GM21717 (cell line): Measurements from ENCODE around the gene IL12RB2.
"Not testable (repeated sequence)": the region's sequence is repeated elsewhere in the genome, so short reads cannot be mapped to it uniquely, and the experiment has no call there.

ENCODE experiments used
- ATAC-seq: cut with Tn5 transposase; IDR thresholded peaks from one replicate; pipeline ENCODE4 v1.9.1; 2021; ENCODE audit warnings: mild to moderate bottlenecking, moderate library complexity; ENCODE audit not compliant: unreplicated experiment

Gene IL12RB2

DNA sequence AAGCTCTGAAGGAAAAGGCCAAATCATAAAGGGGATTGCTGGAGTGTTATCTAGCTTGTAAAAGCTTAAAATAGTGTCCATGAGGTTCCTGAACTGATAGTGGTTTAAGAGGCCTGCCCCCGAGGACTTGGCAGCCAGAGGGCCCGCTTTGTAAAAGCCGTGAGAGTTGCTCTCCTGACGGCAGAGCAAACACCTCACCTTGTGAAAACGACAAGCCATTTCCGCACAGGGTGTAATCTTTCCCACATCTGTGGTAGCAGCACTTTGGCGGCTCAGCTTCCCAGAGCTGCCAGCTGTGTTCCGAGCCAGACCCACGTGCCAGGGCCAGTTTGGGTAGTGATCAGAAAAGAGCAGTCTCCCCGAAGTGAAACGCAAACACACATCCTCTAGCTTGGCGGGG is 85.6 kb downstream of the IL12RB2 start:
- no peak for ATAC-seq

DNA sequence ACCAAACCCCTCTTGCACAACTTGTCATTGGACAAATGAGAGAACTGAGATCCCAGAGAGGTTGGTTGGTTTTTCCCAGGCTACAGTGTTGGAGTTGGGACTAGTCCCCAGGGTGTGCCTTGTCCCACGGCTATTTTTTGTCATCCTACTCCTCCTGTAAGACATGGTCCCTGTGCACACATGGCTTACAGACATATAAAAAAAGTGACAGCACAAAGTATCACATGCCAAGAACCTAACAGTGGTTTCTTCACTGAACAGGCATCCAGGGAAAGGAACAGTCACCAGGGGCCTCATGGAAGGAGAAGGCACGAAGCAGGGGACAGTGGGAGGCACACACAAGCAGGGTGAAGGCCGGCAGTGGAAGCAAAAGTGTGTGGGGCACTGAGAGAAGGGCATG is 86.1 kb downstream of the IL12RB2 start:
- ATAC-seq, result no peak

DNA sequence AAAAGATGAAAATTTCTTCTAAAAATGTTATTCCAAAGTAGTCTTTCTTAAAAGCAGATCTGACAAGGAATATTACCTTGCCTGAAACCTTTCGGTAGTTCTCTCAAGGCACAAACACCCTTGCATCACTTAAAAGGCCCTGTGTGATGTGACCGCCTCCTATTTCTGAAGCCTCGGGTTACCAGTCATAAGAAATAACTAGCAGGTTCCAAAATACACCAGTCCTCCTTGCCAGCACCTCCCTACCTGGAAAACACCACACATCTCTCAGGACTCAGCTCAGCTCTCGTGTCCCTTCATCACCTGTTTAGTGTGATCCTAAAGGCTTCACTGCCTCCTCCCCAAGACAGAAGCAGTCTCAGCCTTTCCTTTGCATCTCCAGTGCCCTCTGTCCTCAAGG is 86.9 kb downstream of the IL12RB2 start:
- no peak for ATAC-seq

GRCh38 chr1:67399199-67399993 is 91.7 kb downstream of the IL12RB2 start:
- no peak for ATAC-seq

- ATAC-seq, result not testable (repeated sequence)
Measured at GRCh38 chr1:67400029-67400786, 92.5 kb downstream of the IL12RB2 start.

DNA sequence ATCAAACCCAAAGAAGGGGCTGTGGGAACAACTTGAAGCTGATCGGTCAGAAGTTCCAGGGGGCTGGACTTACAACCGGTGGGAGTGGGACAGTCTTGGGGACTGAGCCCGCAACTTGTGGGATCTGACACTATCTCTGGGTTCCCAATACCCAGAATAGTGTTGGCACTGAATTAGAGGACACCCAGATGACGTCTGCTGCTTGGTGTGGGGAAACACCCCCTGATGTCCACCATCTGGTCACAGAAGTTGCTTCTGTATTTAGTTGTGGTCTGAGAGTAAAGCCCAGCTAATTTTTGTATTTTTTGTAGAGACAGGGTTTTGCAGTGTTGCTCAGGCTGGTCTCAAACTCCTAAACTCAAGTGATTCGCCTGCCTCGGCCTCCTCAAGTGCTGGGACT is 93.8 kb downstream of the IL12RB2 start:
- ATAC-seq, result no peak

GRCh38 chr1:67404212-67404620 is 96.5 kb downstream of the IL12RB2 start:
- no peak for ATAC-seq

DNA sequence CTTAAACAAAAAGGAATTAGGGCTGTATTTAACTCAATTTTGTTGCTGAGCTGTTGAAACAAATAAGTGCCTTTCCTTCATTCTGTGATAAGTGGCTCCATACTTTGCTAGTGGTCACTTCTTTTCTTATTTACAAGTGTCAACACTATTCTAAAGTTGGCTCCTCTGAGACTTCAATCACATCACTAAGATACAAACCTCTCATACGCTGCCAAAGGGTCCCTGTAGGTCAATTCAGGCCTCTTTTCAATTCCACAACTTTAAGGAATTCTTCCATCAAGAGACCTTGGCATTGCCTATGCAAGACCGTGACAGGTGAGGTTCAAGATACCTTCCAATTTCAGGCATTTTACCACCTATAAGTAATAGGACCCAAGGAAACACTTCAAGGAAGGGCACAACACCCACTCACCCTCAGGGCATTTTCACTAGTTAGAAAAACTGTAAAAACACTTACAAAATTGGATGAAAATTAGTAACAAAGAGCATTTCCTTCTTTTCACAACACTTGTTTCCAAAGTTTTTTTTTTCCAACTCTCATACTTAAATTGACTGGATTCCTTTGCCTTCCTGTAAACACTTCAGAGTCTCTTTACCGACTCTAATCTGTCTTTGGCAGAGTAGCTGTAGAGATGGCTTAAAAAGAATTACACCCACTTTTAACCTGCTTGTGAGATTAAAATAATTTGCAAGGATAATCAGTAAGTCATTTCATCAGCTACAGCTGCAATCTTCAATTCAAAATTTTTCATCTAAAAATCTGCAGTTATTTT is 98.0 kb downstream of the IL12RB2 start:
- no peak for ATAC-seq

- ATAC-seq, result no peak
Measured at GRCh38 chr1:67407498-67407897, 99.8 kb downstream of the IL12RB2 start.

- no peak for ATAC-seq
Measured at GRCh38 chr1:67408148-67408547, 100.5 kb downstream of the IL12RB2 start.

- ATAC-seq, result not testable (repeated sequence)
Measured at GRCh38 chr1:67413101-67413500, 105.4 kb downstream of the IL12RB2 start.

DNA sequence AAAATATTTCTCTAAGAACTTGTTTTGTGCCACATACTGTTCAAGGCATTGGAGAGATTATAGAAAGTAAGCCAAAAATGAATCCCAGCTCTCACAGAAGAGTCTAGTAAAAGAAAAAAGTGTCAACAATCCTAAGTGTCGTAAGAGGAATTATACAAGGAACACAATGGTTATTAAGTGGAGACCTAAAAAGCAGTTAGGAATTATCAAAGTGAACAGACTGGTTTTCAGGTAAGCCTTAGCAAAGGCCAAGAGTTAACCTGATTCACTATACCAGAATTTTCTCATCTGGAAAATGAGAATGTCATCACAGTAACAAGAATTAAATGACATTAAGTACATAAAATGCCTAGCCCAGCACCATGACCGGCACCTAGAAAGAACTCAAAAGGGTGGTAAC is 106.9 kb downstream of the IL12RB2 start:
- no peak for ATAC-seq

DNA sequence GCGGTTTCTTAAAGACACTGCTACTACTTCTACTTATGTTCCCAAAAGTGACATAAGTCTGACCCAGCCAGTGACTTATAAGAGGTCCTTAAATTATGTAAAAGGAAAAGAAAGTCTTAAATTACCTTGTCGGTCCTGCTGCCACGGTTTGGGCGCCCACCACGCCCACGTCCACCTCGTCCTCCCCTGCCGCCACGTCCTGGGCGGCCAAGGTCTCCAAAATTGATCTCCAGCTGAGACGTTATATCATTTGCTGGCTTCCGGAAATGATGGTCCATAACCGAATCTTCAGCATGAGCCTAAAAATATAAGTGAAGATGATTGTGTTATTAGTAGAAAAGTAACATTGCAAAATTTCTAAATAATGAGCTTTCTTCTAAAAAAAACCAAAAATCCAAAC is 107.4 kb downstream of the IL12RB2 start:
- ATAC-seq, result no peak

DNA sequence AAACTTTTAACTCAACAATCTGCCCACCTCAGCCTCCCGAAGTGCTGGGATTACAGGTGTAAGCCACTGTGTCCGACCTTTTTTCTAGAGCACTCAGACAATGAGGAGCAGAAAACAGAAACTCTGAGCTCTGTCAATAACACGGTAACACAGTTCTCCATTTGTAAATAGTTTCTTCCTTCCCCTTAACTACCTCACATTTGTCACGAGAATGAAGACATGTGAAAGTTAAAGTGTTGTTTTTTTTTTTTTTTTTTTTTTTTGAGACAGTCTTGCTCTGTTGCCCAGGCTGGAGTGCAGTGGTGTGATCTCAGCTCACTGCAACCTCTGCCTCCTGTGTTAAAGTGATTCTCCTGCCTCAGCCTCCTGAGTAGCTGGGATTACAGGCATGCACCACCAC is 110.1 kb downstream of the IL12RB2 start:
- ATAC-seq, result not testable (repeated sequence)

- no peak for ATAC-seq
Measured at GRCh38 chr1:67418839-67419586, 111.3 kb downstream of the IL12RB2 start.

- no peak for ATAC-seq
Measured at GRCh38 chr1:67420835-67421492, 113.3 kb downstream of the IL12RB2 start.

DNA sequence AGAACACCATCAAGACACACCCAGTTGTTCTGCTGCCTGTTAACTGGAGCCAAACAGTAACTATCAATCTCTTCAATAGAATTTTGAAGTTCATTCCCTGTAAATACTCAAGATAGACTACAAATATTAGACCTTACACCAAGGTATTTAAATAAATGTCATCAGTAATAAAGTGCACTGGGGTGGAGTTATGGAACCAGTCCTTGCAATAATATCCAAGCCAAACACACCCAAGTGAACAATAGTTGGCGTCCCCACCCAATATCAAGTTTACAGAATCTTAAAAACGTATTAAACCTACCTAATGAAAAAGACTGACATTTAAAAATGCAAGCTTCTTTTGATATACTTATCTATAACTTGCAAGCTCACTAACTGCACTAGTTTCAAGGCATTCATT is 119.8 kb downstream of the IL12RB2 start:
- no peak for ATAC-seq

- ATAC-seq, result no peak
Measured at GRCh38 chr1:67427947-67428346, 120.3 kb downstream of the IL12RB2 start.

- no peak for ATAC-seq
Measured at GRCh38 chr1:67429011-67429527, 121.4 kb downstream of the IL12RB2 start.
